ENCODE results near the gene GPC5. TPM values are rescaled to one million over a fixed set of nuclear protein-coding genes. Genes with fewer than 3 reads are reported as not detected.

GPC5 gene
- total and polyA plus RNA-seq, 2 donors (not counting 3 experiments of a cell fraction or from before 2014, with no cell fraction given) = 0.59 to 0.97 TPM

GRCh38 chr13:91533354-91533753 lies 134.9 kb downstream of the GPC5 start:
- no peak overlapping the region for H2AFZ ChIP-seq (ENCODE audit: low read depth, low read length)
- H3K79me2 ChIP-seq (ENCODE audit: control insufficient read depth, insufficient read depth, low read length) = no peaks in the 10 kb centered on the region
- no peak overlapping the region for H3K27ac ChIP-seq (ENCODE audit: insufficient read depth, low read depth, low read length)
- no peaks in the 10 kb centered on the region for H4K20me1 ChIP-seq (replicated peaks; ENCODE audit: control insufficient read depth, extremely low read depth, insufficient read depth, low read length)
- peaks cover 3% of the 10 kb centered on the region for H3K9me3 ChIP-seq (replicated peaks; ENCODE audit: control insufficient read depth, insufficient read depth, low read length)
- H3K4me3 ChIP-seq (replicated peaks in 1 of 3; ENCODE audit: insufficient read depth in 1 of 3, low read depth in 1 of 3, low read length in 3 of 3) = no peak overlapping the region
- dilution Hi-C loops (cut with MboI; ENCODE audit: extremely low pct_ligation_motif_present, low sequenced_read_pairs) = no loop called here
- FAIRE-seq (no peak), DNase-seq (ENCODE audit: low read depth, low spot score) (no peak)
- no peaks in the 10 kb centered on the region for H3K27me3 ChIP-seq (ENCODE audit: control insufficient read depth in 2 of 2, insufficient read depth in 2 of 2, low read length in 2 of 2)
- H3K9ac ChIP-seq (replicated peaks; ENCODE audit: extremely low read depth, insufficient read depth, low read length) = no peak overlapping the region
- H3K36me3 ChIP-seq (ENCODE audit: control insufficient read depth in 2 of 2, extremely low read depth in 1 of 2, insufficient read depth in 2 of 2, low read length in 2 of 2) = no peaks in the 10 kb centered on the region
- H3K4me2 ChIP-seq (ENCODE audit: insufficient read depth, low read length) = no peak overlapping the region
- no peaks in the 10 kb centered on the region for H3K9me1 ChIP-seq (replicated peaks; ENCODE audit: control insufficient read depth, extremely low read depth, insufficient read depth, low read length)
- POLR2A ChIA-PET = no interaction called here
- BruUV-seq (replicated peaks) = no TSS peak
- CTCF ChIA-PET = no interaction called here
- intact Hi-C loops (cut with micrococcal nuclease) = no loop called here
- TF ChIP-seq CTCF (IDR thresholded peaks at IDR 0.05; ENCODE audit: extremely low read depth in 1 of 2, insufficient read depth in 1 of 2, low read depth in 1 of 2, low read length in 2 of 2) (no peak), POLR2A (IDR thresholded peaks at IDR 0.05; ENCODE audit: low read depth, low read length) (no peak), MAX (IDR thresholded peaks at IDR 0.05; ENCODE audit: insufficient read depth, insufficient read length) (no peak), MYC (IDR thresholded peaks at IDR 0.05; ENCODE audit: low read depth, low read length) (no peak), JUN (IDR thresholded peaks at IDR 0.05; ENCODE audit: borderline replicate concordance, insufficient read depth, insufficient read length, low read depth) (no peak), FOS (IDR thresholded peaks at IDR 0.05; ENCODE audit: borderline replicate concordance, insufficient read depth, low read length) (no peak), GATA2 (IDR thresholded peaks at IDR 0.05; ENCODE audit: insufficient read depth, insufficient read length, low read depth, low read length) (no peak), EZH2 (IDR thresholded peaks at IDR 0.05; ENCODE audit: borderline replicate concordance, low read depth, low read length, severe bottlenecking) (no peak)
- H3K4me1 ChIP-seq (ENCODE audit: control insufficient read depth, extremely low read depth, insufficient read depth, low read length) = no peaks in the 10 kb centered on the region

Measured in endothelial cell of umbilical vein (primary cell).